Measurements from ENCODE around the gene CLMN.
A peak's percentile ranks its signal among the peaks of the same experiment; 100 is the strongest.
"Not testable (repeated sequence)": the region's sequence is repeated elsewhere in the genome, so short reads cannot be mapped to it uniquely, and the experiment has no call there.

CLMN gene

DNA sequence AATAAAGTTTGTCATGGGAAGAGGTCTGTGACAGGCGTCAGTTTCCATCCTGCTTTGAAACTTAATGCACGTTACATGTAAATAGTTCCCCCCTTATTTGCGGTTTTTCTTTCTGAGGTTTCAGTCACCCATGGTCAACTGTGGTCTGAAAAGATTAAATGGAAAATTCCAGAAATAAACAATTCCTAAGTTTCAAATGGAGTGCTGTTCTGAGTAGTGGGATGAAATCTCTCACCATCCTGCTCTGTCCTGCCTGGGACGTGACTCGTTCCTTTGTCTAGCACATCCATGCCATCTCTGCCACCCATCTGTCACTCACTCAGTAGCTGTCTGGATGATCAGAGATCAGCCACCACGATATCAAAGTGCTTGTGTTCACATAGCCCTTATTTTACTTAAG is 111.1 kb downstream of the CLMN start:
- H3K27ac ChIP-seq (replicated peaks), result no peak overlapping the region
- H3K27me3 ChIP-seq (ENCODE audit: insufficient read depth, poor library complexity, severe bottlenecking), result no peaks in the 10 kb centered on the region
- no peak overlapping the region for H3K4me3 ChIP-seq (replicated peaks; ENCODE audit: insufficient read depth, low read length)
- no peak for TF ChIP-seq SPI1 (IDR thresholded peaks at IDR 0.05; ENCODE audit: borderline replicate concordance, low read depth)
- no peak for TF ChIP-seq POLR2AphosphoS5 (IDR thresholded peaks at IDR 0.05; ENCODE audit: low read depth)
- TF ChIP-seq, protein P1, sequence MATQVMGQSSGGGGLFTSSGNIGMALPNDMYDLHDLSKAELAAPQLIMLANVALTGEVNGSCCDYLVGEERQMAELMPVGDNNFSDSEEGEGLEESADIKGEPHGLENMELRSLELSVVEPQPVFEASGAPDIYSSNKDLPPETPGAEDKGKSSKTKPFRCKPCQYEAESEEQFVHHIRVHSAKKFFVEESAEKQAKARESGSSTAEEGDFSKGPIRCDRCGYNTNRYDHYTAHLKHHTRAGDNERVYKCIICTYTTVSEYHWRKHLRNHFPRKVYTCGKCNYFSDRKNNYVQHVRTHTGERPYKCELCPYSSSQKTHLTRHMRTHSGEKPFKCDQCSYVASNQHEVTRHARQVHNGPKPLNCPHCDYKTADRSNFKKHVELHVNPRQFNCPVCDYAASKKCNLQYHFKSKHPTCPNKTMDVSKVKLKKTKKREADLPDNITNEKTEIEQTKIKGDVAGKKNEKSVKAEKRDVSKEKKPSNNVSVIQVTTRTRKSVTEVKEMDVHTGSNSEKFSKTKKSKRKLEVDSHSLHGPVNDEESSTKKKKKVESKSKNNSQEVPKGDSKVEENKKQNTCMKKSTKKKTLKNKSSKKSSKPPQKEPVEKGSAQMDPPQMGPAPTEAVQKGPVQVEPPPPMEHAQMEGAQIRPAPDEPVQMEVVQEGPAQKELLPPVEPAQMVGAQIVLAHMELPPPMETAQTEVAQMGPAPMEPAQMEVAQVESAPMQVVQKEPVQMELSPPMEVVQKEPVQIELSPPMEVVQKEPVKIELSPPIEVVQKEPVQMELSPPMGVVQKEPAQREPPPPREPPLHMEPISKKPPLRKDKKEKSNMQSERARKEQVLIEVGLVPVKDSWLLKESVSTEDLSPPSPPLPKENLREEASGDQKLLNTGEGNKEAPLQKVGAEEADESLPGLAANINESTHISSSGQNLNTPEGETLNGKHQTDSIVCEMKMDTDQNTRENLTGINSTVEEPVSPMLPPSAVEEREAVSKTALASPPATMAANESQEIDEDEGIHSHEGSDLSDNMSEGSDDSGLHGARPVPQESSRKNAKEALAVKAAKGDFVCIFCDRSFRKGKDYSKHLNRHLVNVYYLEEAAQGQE (IDR thresholded peaks at IDR 0.05; ENCODE audit: insufficient replicate concordance, low read depth), result no peak
- no peak for TF ChIP-seq GABPA (IDR thresholded peaks at IDR 0.05; ENCODE audit: low read depth)
- TF ChIP-seq, protein P2, sequence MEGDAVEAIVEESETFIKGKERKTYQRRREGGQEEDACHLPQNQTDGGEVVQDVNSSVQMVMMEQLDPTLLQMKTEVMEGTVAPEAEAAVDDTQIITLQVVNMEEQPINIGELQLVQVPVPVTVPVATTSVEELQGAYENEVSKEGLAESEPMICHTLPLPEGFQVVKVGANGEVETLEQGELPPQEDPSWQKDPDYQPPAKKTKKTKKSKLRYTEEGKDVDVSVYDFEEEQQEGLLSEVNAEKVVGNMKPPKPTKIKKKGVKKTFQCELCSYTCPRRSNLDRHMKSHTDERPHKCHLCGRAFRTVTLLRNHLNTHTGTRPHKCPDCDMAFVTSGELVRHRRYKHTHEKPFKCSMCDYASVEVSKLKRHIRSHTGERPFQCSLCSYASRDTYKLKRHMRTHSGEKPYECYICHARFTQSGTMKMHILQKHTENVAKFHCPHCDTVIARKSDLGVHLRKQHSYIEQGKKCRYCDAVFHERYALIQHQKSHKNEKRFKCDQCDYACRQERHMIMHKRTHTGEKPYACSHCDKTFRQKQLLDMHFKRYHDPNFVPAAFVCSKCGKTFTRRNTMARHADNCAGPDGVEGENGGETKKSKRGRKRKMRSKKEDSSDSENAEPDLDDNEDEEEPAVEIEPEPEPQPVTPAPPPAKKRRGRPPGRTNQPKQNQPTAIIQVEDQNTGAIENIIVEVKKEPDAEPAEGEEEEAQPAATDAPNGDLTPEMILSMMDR (IDR thresholded peaks at IDR 0.05; ENCODE audit: insufficient read depth, low read length), result no peak
- DNase-seq (ENCODE audit: low read depth in 1 of 2, low spot score in 1 of 2), result no peak

DNA sequence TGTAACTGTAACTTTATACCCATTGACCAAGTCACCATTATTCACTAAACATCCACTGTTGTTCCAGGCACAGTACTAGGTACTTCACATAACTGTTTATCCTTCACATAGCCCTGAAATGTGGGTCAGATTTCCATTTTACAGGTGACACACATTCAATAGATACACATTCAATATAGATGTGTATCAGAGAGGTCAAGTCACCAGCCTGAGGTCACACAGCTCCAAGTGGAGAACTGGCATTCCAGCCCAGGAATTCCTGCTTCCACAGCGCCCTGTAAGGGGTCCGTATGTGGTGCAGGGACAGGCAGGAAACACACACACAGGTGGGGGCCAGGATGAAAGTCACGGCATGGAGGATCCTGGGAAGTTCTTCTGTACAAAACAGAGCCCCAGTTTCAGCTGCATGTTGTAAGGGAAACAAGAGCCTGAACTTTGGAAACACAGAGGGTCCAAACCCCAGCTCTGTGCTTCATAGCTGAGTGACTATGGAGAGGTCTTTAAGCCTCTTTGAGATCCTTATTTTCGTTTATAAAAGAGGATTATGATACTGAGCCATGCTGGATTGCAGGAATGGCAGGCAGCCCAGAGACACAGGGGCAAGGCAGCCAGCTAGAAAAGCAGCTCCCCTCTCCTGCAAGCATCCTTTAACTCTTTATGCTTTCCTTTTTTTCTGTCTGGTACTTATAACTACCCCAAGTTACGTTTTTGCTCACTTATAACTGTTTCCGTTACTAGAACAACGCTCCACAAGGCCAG is 112.1 kb downstream of the CLMN start:
- no peak for TF ChIP-seq SPI1 (IDR thresholded peaks at IDR 0.05; ENCODE audit: borderline replicate concordance, low read depth)
- no peak overlapping the region for H3K27ac ChIP-seq (replicated peaks)
- no peak for DNase-seq (ENCODE audit: low read depth in 1 of 2, low spot score in 1 of 2)
- no peak overlapping the region for H3K4me3 ChIP-seq (replicated peaks; ENCODE audit: insufficient read depth, low read length)
- H3K27me3 ChIP-seq (ENCODE audit: insufficient read depth, poor library complexity, severe bottlenecking), result no peaks in the 10 kb centered on the region

DNA sequence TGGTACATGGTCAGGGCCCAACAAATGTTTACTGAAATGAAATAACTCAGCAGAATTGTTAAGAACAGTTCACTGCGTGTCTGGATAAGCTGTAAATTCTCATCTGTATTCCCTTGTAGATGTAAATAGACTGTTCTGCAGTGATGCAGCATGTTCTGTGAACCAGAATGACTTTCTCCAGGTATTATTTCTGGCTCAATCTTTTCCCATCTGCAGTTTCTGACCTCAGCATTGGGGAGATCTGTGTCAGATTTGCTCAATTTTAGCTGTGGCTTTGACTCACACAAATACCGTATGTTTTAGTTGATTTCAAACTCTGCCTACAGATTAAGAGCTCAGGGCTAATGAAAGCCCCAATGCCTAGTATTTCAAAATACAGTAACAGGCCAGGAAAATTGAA is 113.2 kb downstream of the CLMN start:
- TF ChIP-seq POLR2AphosphoS5 (IDR thresholded peaks at IDR 0.05; ENCODE audit: low read depth) (no peak), SPI1 (IDR thresholded peaks at IDR 0.05; ENCODE audit: borderline replicate concordance, low read depth) (no peak), GABPA (IDR thresholded peaks at IDR 0.05; ENCODE audit: low read depth) (no peak)
- TF ChIP-seq, protein P1 (IDR thresholded peaks at IDR 0.05; ENCODE audit: insufficient replicate concordance, low read depth), result no peak
- TF ChIP-seq, protein P2 (IDR thresholded peaks at IDR 0.05; ENCODE audit: insufficient read depth, low read length), result no peak
- Histone ChIP-seq H3K4me3 (replicated peaks; ENCODE audit: insufficient read depth, low read length) (no peak overlapping the region), H3K27me3 (ENCODE audit: insufficient read depth, poor library complexity, severe bottlenecking) (no peaks in the 10 kb centered on the region), H3K27ac (replicated peaks) (no peak overlapping the region)
- peak in 1 of 2 experiments; percentile 24 for DNase-seq (ENCODE audit: low read depth in 1 of 2, low spot score in 1 of 2)

DNA sequence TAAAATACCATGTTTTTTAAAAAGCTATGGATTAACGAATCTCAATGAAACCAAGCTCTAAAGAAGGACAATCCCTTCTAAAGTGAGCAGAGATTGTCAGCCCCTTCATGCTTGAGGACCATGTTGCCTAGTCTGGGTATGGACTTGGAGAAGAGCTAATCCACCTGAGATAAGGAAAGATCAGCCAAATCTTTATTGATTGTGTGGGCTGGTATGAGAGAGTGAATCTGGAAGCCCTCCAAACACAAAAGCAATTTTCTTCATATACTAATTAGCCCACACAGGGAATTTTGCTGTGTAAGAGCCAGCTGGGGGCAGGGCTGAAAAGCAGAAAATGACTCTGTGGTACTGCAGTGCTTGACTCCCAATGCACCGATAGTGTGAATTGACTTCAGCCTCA is 115.0 kb downstream of the CLMN start:
- Histone ChIP-seq H3K27ac (replicated peaks) (no peak overlapping the region), H3K27me3 (ENCODE audit: insufficient read depth, poor library complexity, severe bottlenecking) (no peaks in the 10 kb centered on the region), H3K4me3 (replicated peaks; ENCODE audit: insufficient read depth, low read length) (no peak overlapping the region)
- TF ChIP-seq GABPA (IDR thresholded peaks at IDR 0.05; ENCODE audit: low read depth), result no peak
- no peak for TF ChIP-seq POLR2AphosphoS5 (IDR thresholded peaks at IDR 0.05; ENCODE audit: low read depth)
- TF ChIP-seq, protein P1 (IDR thresholded peaks at IDR 0.05; ENCODE audit: insufficient replicate concordance, low read depth), result no peak
- no peak for TF ChIP-seq SPI1 (IDR thresholded peaks at IDR 0.05; ENCODE audit: borderline replicate concordance, low read depth)
- TF ChIP-seq, protein P2 (IDR thresholded peaks at IDR 0.05; ENCODE audit: insufficient read depth, low read length), result no peak
- DNase-seq (ENCODE audit: low read depth in 1 of 2, low spot score in 1 of 2), result no peak

DNA sequence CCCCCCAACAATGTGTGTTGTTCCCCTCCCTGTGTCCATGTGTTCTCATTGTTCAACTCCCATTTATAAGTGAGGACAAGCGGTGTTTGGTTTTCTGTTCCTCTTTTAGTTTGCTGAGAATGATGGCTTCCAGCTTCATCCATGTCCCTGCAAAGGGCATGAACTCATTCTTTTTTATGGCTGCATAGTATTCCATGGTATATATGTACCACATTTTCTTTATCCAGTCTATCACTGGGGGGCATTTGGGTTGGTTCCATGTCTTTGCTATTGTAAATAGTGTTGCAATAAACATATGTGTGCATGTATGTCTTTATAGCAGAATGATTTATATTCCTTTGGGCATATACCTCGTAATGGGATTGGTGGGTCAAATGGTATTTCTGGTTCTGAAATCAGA is 118.0 kb downstream of the CLMN start:
- H3K27me3 ChIP-seq (ENCODE audit: insufficient read depth, poor library complexity, severe bottlenecking); H3K27ac ChIP-seq (replicated peaks); H3K4me3 ChIP-seq (replicated peaks; ENCODE audit: insufficient read depth, low read length); DNase-seq (ENCODE audit: low read depth in 1 of 2, low spot score in 1 of 2): not testable (repeated sequence)
